Measurements from ENCODE around the gene NR2C2.
A peak's percentile ranks its signal among the peaks of the same experiment; 100 is the strongest.
"Not testable (repeated sequence)": the region's sequence is repeated elsewhere in the genome, so short reads cannot be mapped to it uniquely, and the experiment has no call there.

Gene NR2C2

DNA sequence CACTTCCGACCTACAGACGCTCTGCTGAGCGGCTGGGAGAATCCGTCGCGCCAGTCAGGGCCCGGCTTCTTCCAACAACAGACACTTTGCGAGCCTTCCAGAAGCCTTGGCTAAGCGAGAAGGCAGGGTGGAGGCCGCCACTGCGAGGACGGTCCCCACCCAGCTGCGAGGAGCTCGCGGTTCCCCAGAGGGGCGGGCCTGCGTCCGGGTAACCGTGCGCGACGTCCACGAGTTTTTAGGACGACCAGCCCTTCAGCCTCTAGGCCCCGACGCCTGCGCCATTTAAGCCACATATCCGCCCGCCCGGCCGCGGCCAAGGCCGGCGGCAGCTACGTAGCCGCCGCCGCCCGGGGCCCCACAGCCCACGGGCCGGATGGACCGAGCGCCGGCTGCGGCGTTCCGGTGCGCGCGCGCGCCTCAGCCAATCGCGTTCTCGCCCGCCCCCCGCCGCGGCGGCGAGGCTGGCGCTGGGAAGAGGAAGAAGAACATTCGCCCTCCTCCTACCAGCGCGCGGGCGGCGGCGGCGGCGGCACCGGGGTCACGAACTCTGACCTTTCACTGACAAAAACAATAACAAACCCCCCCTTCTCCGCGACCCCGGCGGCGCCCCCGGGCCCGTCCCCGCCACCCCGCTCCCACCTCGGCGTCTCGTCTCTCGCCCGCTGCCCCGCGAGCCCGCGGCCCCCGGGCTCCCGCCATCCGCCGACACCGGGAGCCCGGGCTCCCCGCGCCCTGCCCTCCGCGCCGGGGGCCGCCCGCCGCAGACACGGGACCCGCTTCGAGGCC, at the start of gene NR2C2:
TSS of gene NR2C2 (plus strand) at position 484 of the 786 bp plus-strand sequence. CDS start 56,332 bp downstream, outside the sequence.
- DNase-seq = peak; percentile 81 to 89

GRCh38 chr3:14898929-14899328, 48.5 kb upstream of the NR2C2 start:
- DNase-seq = no peak

DNA sequence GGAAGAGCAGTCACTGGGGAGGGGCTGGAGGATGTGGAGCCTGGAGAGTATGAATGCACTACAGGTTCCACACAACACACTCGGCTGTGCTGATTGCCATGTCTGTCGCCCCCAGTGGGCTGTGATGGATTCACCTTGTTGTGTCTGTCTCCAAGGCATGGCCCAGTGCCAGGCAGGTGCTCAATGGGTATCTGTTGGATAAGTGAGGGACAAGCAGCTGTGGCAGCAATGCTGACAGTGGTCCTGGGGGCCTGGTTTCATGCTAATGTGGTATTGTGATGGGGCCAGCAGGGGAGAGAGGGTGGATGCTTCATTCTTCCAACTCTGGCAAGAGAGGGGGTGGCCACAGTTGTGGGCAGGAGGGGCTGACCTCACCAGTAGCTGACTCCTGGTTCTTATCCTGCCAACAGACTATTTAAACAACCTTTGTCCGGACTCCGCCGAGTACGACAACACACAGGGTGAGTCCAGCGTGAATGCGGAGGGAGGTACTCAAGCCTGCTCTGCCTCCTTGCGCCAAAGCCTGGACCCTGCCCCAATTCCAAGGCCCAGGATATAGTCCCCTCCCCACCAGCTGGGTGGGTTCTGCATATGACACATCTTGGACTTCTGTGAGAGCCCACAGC, 47.3 kb upstream of the NR2C2 start:
- no peak for DNase-seq

GRCh38 chr3:14900881-14901873, 46.2 kb upstream of the NR2C2 start:
- no peak for DNase-seq

DNA sequence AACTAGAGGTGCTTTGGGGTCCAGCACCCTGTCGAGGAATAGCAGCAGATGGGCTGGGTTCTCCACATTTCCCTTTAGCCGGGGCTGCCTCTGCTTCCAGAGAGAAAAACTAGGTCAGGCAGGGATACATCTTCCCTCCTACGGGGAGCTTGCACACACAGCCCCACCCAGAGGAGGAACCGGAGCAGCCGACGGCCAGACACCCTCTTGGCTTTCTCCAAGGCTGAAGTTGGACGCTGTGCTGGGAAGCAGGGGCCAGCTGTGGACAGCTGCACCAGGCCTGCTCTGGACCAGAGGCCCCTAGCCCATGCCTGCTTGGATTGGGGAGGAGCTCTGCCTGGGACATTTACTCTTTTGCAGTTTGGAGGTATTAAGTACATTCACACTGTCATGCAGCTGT, 44.7 kb upstream of the NR2C2 start:
- DNase-seq = no peak

- DNase-seq = not testable (repeated sequence)
Measured at GRCh38 chr3:14903501-14903900, 43.9 kb upstream of the NR2C2 start.

GRCh38 chr3:14905055-14905657, 42.2 kb upstream of the NR2C2 start:
- no peak for DNase-seq

DNA sequence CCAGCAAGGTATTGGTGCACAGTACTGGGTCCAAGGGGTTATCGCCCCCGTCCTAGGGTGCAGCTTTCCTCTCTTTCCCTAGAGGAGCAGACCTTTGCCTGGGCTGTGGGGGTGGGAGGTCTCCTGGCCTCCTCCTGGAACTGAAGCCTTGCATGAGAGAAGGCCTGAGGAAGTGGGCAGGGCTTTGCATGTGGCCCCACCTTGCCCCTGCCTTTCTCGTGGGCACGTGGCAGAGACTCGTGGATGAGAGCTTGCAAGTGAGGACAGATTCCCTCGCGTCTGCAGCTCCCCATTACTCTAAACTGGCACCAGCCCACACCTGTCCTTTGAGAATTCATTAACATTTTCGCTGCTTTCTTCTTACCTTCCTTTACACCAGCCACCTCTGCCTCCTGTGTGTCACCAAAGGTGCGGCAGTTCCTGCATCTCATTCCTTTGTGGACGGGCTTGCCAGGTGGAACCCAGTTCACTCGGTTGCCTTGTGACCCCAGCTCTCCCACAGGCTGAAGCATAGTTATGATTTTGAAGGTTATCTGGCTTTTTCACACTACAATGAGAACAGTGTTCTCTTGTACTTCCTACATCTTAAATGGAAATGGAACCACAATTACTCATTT, 40.9 kb upstream of the NR2C2 start:
- DNase-seq = no peak

DNA sequence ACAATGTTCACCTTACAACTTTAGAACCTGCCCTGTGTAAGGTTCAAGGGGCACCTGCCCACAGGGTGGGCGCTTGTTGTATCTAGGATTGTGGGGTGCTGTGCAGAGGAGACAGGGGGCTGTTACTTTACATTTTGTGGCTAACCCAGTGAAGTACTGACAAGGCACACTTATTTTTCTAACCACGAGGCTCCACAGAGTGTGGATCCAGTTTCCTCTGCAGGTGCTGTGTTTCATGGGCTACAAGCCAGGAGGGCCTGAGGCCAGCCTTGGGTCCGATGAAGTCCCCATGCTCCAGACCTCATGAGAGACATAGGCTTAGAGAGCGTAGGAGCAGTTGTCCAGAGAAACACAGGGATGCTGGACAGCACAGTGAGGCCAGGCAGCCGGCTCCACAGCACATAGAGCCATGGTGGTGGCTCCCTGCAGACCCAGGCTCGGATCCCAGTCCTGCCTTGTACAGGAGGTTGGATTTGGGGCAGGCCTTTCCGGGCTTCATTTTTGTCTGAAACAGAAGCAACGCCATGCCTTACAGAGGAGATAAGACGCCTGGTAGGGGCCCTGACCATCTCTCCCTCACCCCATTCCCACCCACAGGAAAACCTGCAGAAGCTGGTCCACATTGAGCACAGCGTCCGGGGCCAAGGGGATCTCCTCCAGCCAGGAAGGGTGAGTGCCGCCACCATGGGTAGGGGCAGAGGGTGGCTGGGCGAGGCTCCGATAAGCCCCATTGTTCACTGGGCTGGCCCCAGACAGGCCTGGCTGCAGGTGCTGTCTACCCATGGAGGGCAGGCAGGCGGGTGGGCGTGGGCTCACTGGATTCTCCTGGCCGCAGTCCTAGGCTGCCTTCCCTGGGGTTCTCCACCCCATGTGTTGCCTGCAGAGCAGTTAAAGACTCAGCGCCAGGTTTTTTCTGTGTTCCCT, 40.1 kb upstream of the NR2C2 start:
- no peak for DNase-seq

DNA sequence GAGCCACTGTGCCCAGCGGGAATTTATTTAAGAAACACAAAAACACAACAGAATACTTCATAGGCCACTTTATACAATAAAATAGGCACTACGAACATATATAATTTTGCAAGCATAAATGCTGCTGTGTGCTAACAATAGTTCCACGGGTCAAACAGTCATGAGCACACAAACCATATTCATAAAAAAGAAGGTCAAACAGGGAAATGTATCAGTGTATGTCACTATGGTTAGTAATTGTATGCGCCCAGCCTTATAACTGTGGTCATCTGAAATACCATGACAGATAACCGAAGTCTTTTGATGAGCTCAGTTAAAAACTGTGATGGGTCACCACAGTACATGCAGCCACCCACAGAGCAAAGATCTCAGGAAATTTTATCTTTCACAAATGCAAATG, 38.1 kb upstream of the NR2C2 start:
- no peak for DNase-seq

DNA sequence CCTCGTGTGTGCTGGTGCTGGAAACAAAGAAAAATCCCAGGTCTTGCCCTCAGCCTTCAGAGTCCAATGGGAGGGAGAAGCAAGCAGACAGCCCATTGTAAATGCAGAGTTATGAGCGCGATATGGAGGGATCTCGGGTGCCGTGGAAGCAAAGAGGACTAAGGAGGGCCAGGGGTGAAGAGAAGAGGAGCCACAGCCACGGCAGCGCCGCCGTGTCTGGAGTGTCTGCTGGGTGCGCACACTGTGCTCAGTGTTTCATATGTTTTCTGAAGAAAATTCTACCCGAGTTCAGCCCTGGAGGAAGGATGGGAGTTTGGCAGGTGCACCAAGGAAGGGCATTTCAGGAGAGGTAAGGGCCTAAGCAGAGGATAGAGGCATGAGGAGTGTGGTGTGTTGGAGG, 35.7 kb upstream of the NR2C2 start:
- no peak for DNase-seq

GRCh38 chr3:14913071-14913925, 34.1 kb upstream of the NR2C2 start:
- no peak for DNase-seq

DNA sequence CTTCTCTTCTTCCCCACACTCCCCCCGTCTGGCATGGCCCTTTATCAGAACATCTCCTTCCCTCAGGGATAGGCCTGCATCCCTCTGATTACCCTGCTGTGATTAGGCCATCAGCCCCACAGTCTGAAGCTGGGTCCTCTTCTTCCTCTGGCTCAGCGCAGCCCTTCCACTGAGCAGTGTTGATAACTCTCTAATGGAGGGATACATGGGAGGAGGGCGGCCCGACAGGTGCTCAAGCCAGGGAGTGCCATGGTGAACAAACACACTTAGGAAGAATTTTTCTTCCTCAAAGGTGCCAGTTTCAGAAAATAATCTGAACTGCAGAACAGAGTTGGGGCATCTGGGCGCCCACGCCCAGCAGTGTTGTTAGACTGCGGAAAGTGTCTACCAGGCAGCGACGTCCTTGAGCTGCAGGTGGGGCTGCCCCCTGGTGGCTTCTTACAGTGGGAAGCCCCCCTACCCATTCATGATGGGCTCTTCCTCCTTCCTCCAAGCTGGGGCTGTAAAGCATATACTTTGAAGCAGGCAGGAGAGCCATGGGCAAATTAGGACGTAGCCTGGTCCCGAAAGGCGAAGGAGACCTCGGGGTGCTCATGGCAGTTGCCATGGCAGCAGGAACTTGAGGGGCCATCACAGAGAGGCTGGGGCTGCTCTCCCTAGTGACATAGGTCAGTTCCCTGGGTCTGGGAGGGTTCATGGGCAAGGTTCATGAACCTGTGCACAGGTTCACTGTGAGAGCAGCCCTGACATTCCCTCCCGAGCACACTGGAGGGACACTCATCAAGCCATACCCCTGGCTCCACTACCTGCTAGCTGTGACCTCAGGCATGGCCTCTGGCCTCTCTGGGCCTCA, 33.2 kb upstream of the NR2C2 start:
- DNase-seq = no peak

GRCh38 chr3:14914779-14915117, 32.6 kb upstream of the NR2C2 start:
- DNase-seq = no peak

GRCh38 chr3:14915636-14916222, 31.7 kb upstream of the NR2C2 start:
- no peak for DNase-seq

DNA sequence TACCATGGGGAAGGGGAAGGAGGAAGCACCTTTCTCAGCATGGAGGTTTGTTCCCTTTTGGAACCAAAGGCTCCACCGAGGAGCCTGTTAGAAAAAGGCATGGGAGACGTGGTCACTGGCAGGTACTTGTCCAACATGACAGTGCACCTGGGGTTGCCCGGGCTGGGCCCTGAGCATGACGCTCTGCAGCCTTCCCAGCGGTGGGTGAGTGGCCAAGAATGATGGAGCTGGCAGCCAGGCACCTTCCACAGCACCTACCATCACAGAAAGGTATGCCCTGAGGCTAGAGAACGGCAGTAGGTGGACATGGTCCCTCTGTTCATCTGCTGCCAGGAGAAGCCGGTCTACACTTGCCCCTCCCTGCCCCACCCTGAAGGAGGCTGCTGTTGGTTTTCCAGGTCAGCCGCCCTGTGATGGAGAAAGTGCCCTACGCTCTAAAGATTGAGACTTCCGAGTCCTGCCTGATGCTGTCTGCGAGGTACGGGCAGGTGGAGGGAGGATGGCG, 29.0 kb upstream of the NR2C2 start:
- DNase-seq = no peak

DNA sequence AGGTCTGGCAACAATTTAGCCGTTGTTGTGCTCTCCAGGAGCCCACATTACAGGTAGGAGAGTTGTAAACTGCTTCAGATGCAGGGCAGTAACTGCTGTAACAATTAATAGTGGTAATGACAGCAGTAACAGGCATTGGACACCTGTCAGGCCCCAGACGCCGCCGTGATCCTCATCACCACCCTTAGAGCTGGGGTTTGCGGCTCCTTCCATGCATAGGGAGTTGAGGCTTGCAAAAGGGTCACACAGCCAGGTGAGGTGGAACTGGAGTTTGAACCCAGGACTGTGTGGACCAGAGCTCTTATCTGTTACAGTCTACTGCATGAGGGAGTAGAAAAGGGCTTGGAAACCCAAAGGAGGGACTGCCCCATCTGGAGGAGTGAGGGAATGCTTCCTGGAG, 26.8 kb upstream of the NR2C2 start:
- no peak for DNase-seq

GRCh38 chr3:14921034-14921616, 26.3 kb upstream of the NR2C2 start:
- DNase-seq = peak; percentile 59 to 82

All from bone marrow (tissue), 2 donors.